HG03159 (cell line): Measurements from ENCODE around the gene DISP1.

Source experiments
- ATAC-seq: cut with Tn5 transposase; IDR thresholded peaks from one replicate; pipeline ENCODE4 v1.9.1; 2021; ENCODE audit warnings: mild to moderate bottlenecking, moderate library complexity; ENCODE audit not compliant: unreplicated experiment

Gene DISP1

GRCh38 chr1:222814536-222815439, at the start of gene DISP1:
DISP1 (plus strand) TSS chr1:222815039; CDS start chr1:222942824, 127,785 bp downstream.
- peak; percentile 89 for ATAC-seq

GRCh38 chr1:222767152-222767571, 47.7 kb upstream of the DISP1 start:
- ATAC-seq = no peak

GRCh38 chr1:222768592-222768991, 46.2 kb upstream of the DISP1 start:
- ATAC-seq = no peak

GRCh38 chr1:222769181-222769580, 45.7 kb upstream of the DISP1 start:
- ATAC-seq = no peak

GRCh38 chr1:222769971-222770620, 44.7 kb upstream of the DISP1 start:
- no peak for ATAC-seq

GRCh38 chr1:222772996-222773379, 41.9 kb upstream of the DISP1 start:
- ATAC-seq = peak; percentile 73

- no peak for ATAC-seq
Measured at GRCh38 chr1:222777463-222777862, 37.4 kb upstream of the DISP1 start.

- no peak for ATAC-seq
Measured at GRCh38 chr1:222777977-222778376, 36.9 kb upstream of the DISP1 start.

GRCh38 chr1:222781251-222781650, 33.6 kb upstream of the DISP1 start:
- no peak for ATAC-seq

- no peak for ATAC-seq
Measured at GRCh38 chr1:222783051-222783450, 31.8 kb upstream of the DISP1 start.

- ATAC-seq = no peak
Measured at GRCh38 chr1:222784371-222784770, 30.5 kb upstream of the DISP1 start.

GRCh38 chr1:222784916-222785315, 29.9 kb upstream of the DISP1 start:
- ATAC-seq = no peak

GRCh38 chr1:222785529-222785928, 29.3 kb upstream of the DISP1 start:
- ATAC-seq = no peak

GRCh38 chr1:222786121-222786520, 28.7 kb upstream of the DISP1 start:
- no peak for ATAC-seq

- no peak for ATAC-seq
Measured at GRCh38 chr1:222787729-222788128, 27.1 kb upstream of the DISP1 start.

- no peak for ATAC-seq
Measured at GRCh38 chr1:222788402-222789156, 26.3 kb upstream of the DISP1 start.

- no peak for ATAC-seq
Measured at GRCh38 chr1:222790115-222790514, 24.7 kb upstream of the DISP1 start.

GRCh38 chr1:222790520-222790919, 24.3 kb upstream of the DISP1 start:
- ATAC-seq = no peak

GRCh38 chr1:222791006-222791710, 23.7 kb upstream of the DISP1 start:
- no peak for ATAC-seq

GRCh38 chr1:222792744-222793143, 22.1 kb upstream of the DISP1 start:
- no peak for ATAC-seq
